MCF 10A (cell line): ENCODE results near the gene RNU6-8. TPM values are rescaled to one million over a fixed set of nuclear protein-coding genes. Genes with fewer than 3 reads are reported as not detected.

Source experiments
- BruUV-seq: library from RNA; stranded (reverse); fragments of 400-500 nt; replicated peaks from 2 replicates; lab custom pipeline; 2021; lab: Mats Ljungman, UMichigan
- CTCF ChIA-PET: fragments of 300-600 bp; sonication (Branson Sonifier 250); formaldehyde crosslinking; extraction: SDS; loops from one replicate; lab custom pipeline; 2021; ENCODE audit warnings: antibody characterized with exemption, inconsistent platforms; lab: Yijun Ruan, JAX
- POLR2A ChIA-PET: fragments of 300-600, 350-650 bp; sonication (Branson Sonifier 250); formaldehyde crosslinking; extraction: SDS; loops from one replicate; lab custom pipeline; 2020; ENCODE audit warnings: antibody characterized with exemption, inconsistent platforms; lab: Yijun Ruan, JAX
- DNase-seq: peaks from one replicate; pipeline ENCODE4 v3.0.0-alpha.2; 2018; ENCODE audit not compliant: unreplicated experiment
- H3K27ac Mint-ChIP-seq: one replicate; pipeline ENCODE4 v1.8.0; 2022; ENCODE audit warnings: mild to moderate bottlenecking, low read depth, mixed read lengths; ENCODE audit not compliant: unreplicated experiment
- H3K27me3 Mint-ChIP-seq: one replicate; pipeline ENCODE4 v1.8.0; 2022; ENCODE audit warnings: mixed read lengths; ENCODE audit not compliant: insufficient read depth, unreplicated experiment
- H3K36me3 Mint-ChIP-seq: one replicate; pipeline ENCODE4 v1.8.0; 2022; ENCODE audit warnings: mild to moderate bottlenecking, moderate library complexity, mixed read lengths; ENCODE audit not compliant: insufficient read depth, unreplicated experiment
- H3K4me1 Mint-ChIP-seq: one replicate; pipeline ENCODE4 v1.8.0; 2022; ENCODE audit warnings: mixed read lengths; ENCODE audit not compliant: insufficient read depth, unreplicated experiment
- H3K4me3 Mint-ChIP-seq: one replicate; pipeline ENCODE4 v1.8.0; 2022; ENCODE audit warnings: mild to moderate bottlenecking, moderate library complexity, mixed read lengths; ENCODE audit not compliant: unreplicated experiment
- H3K9me3 Mint-ChIP-seq: one replicate; pipeline ENCODE4 v1.8.0; 2022; ENCODE audit warnings: mixed read lengths; ENCODE audit not compliant: unreplicated experiment
- CTCF ChIP-seq: fragments of 200-600 bp; IDR thresholded peaks from one replicate; pipeline ENCODE4 v1.8.0; 2022; ENCODE audit warnings: antibody characterized with exemption, mild to moderate bottlenecking; ENCODE audit not compliant: unreplicated experiment
- intact Hi-C: fragments of 100-400 bp; cut with micrococcal nuclease; formaldehyde crosslinking; loops from 2 replicates; pipeline ENCODE4 v1.14.1; 2022
- total RNA-seq: library from RNA; stranded (reverse); gene quantifications from 2 replicates; pipeline ENCODE4 v1.2.3, GENCODE V29; 2022

Gene RNU6-8
- total RNA-seq, 1 experiment from 2014 or later: not detected

- Mint-ChIP-seq H3K9me3 (no peaks in the 10 kb centered on the region), H3K4me3 (no peak overlapping the region), H3K27me3 (no peaks in the 10 kb centered on the region), H3K27ac (peak overlapping the region; percentile 71), H3K36me3 (no peaks in the 10 kb centered on the region), H3K4me1 (peaks cover 24% of the 10 kb centered on the region)
- peak; percentile 57 for DNase-seq
- intact Hi-C loops: no loop called here
- POLR2A ChIA-PET: interaction anchor here (0.8 to 1.0 kb wide), 2 partner anchors 13 to 18 kb away, joined by 3 read pairs; no protein-coding TSS in a partner anchor
- CTCF ChIA-PET: interaction anchor here (0.6 to 2.0 kb wide), 12 partner anchors 10 to 683 kb away, joined by 3 to 6 read pairs (median 4); no protein-coding TSS in a partner anchor
- no TSS peak for BruUV-seq
- peak; percentile 28 for TF ChIP-seq CTCF
Observed at GRCh38 chr14:32224737-32225377, 21.8 kb upstream of the RNU6-8 start.

- Mint-ChIP-seq H3K4me1 (no peaks in the 10 kb centered on the region), H3K9me3 (no peaks in the 10 kb centered on the region), H3K27ac (no peak overlapping the region), H3K27me3 (no peaks in the 10 kb centered on the region), H3K36me3 (no peaks in the 10 kb centered on the region), H3K4me3 (no peak overlapping the region)
- BruUV-seq: no TSS peak
- DNase-seq: no peak
- intact Hi-C loops: no loop called here
- ChIA-PET CTCF (no interaction called here), POLR2A (no interaction called here)
- TF ChIP-seq CTCF: no peak
Observed at GRCh38 chr14:32217301-32217700, 14.2 kb upstream of the RNU6-8 start.

- CTCF ChIA-PET: interaction anchor here (0.6 to 1.3 kb wide), 4 partner anchors 9 to 524 kb away, joined by 3 to 5 read pairs (median 3); no protein-coding TSS in a partner anchor
- no peaks in the 10 kb centered on the region for H3K27me3 Mint-ChIP-seq
- BruUV-seq: no TSS peak
Observed at GRCh38 chr14:32212833-32213232, 9.8 kb upstream of the RNU6-8 start.

More at GRCh38 chr14:32212833-32213232, 9.8 kb upstream of the RNU6-8 start:
- H3K36me3 Mint-ChIP-seq: no peaks in the 10 kb centered on the region
- no peak overlapping the region for H3K27ac Mint-ChIP-seq
- DNase-seq: no peak
- no peak for TF ChIP-seq CTCF
- H3K9me3 Mint-ChIP-seq: no peaks in the 10 kb centered on the region
- intact Hi-C loops: no loop called here
- H3K4me1 Mint-ChIP-seq: no peaks in the 10 kb centered on the region
- no peak overlapping the region for H3K4me3 Mint-ChIP-seq
- POLR2A ChIA-PET: interaction anchor here (0.6 kb wide), 1 partner anchor 1306 kb away, joined by 3 read pairs; no protein-coding TSS in a partner anchor
